Thoracic aorta (tissue), 2 donors: ENCODE results near the gene CARMIL1. TPM values are rescaled to one million over a fixed set of nuclear protein-coding genes. Genes with fewer than 3 reads are reported as not detected.

Experiments
- ATAC-seq: fragments of 150-250 bp; one replicate; pipeline ENCODE4 v1.8.0; 2017; ENCODE audit warnings: low read depth; ENCODE audit not compliant: insufficient number of reproducible peaks, low FRiP score
- DNase-seq: peaks from one replicate; pipeline ENCODE4 v3.0.0-alpha.2; 2020; ENCODE audit warnings: low spot score
- H3K27ac ChIP-seq, 2 donors: fragments of 200-600 bp; sonication (generic); 1 replicate in 1 of 2; 2 replicates in 1 of 2; pipeline ENCODE4 v1.5.1; 2016; ENCODE audit warnings: mild to moderate bottlenecking in 2 of 2, moderate library complexity in 2 of 2
- H3K27me3 ChIP-seq: fragments of 200-600 bp; sonication (generic); replicated peaks from 2 replicates; pipeline ENCODE4 v1.6.0; 2016; ENCODE audit warnings: mild to moderate bottlenecking; ENCODE audit not compliant: insufficient read depth
- H3K36me3 ChIP-seq: fragments of 200-600 bp; sonication (generic); one replicate; pipeline ENCODE4 v1.5.1; 2016
- H3K4me1 ChIP-seq, 2 donors: fragments of 200-600 bp; sonication (generic); 1 replicate in 1 of 2; 2 replicates in 1 of 2; pipeline versions ENCODE4 v1.5.1 to v1.6.0; 2016; ENCODE audit warnings: low read depth in 2 of 2, mild to moderate bottlenecking in 1 of 2; ENCODE audit not compliant: control insufficient read depth in 1 of 2
- H3K4me3 ChIP-seq: fragments of 200-600 bp; sonication (generic); 2 replicates; pipeline ENCODE4 v1.5.1; 2016; ENCODE audit warnings: mild to moderate bottlenecking
- H3K9me3 ChIP-seq: fragments of 200-600 bp; sonication (generic); 2 replicates; pipeline ENCODE4 v1.5.1; 2016
- total RNA-seq, 2 donors: library from RNA; depleted of rRNA; stranded (reverse); fragments of >200 nt; gene quantifications; one replicate each; pipeline versions ENCODE4 v1.1.0 to v1.2.3, GENCODE V29; 2016
- TF ChIP-seq, protein P1 (sequence below): fragments of 200-600 bp; sonication (generic); IDR thresholded peaks from one replicate; pipeline ENCODE4 v1.5.1; 2019; ENCODE audit warnings: antibody characterized with exemption

The CARMIL1 gene
- total RNA-seq, 2 donors from 2014 or later, result 60.4 to 63.0 TPM

DNA sequence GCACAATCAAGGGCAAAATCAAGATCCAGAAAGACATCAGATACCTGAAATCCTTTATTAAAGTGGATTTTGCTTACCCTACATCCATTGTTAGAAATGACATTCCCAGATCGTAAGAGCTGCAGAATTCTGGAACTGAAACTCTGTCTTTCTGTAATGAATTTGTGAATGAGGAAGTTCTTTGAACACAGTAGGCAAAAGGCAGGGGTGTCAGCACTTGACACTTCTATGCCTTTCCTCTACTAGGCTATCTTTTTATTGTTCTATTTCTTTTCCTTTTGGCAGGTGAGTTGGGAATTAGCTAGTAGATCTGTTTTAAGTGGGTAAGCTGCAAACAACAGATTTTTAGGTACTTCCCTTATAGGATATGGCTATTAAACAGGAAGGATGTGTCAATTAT, 126.3 kb downstream of the CARMIL1 start:
- TF ChIP-seq, protein P1, sequence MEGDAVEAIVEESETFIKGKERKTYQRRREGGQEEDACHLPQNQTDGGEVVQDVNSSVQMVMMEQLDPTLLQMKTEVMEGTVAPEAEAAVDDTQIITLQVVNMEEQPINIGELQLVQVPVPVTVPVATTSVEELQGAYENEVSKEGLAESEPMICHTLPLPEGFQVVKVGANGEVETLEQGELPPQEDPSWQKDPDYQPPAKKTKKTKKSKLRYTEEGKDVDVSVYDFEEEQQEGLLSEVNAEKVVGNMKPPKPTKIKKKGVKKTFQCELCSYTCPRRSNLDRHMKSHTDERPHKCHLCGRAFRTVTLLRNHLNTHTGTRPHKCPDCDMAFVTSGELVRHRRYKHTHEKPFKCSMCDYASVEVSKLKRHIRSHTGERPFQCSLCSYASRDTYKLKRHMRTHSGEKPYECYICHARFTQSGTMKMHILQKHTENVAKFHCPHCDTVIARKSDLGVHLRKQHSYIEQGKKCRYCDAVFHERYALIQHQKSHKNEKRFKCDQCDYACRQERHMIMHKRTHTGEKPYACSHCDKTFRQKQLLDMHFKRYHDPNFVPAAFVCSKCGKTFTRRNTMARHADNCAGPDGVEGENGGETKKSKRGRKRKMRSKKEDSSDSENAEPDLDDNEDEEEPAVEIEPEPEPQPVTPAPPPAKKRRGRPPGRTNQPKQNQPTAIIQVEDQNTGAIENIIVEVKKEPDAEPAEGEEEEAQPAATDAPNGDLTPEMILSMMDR, result no peak
- Histone ChIP-seq H3K9me3 (no peaks in the 10 kb centered on the region), H3K4me3 (peak overlapping the region; percentile 54), H3K36me3 (no peaks in the 10 kb centered on the region), H3K4me1 (peaks cover 23 to 61% of the 10 kb centered on the region in 2 donors), H3K27me3 (no peaks in the 10 kb centered on the region), H3K27ac (peak overlapping the region in 1 of 2 donors; percentile 39)
- no peak for ATAC-seq
- DNase-seq, result no peak

DNA sequence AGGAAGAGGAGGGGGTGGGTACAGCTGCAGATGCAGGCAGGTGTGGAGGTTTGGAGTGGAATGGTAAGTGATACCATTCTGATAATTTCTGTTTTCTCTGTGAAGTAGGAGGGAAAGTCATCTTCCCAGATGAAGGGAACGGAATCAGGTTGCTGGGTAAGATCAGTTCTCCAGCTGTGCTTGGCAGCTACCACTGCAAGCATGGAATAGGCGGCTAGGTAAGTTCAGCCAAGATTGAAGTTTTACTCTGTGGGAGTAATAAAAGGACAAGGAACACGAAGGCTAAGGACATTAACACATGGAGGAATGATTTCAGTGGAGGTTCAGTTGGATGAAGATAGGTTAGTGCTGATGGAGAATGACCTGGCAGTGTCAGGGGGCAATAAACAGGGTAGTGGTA, 128.3 kb downstream of the CARMIL1 start:
- H3K4me1 ChIP-seq, result peaks cover 41 to 81% of the 10 kb centered on the region in 2 donors
- H3K27ac ChIP-seq, result no peak overlapping the region
- H3K27me3 ChIP-seq, result no peaks in the 10 kb centered on the region
- no peak for ATAC-seq
- H3K9me3 ChIP-seq, result no peaks in the 10 kb centered on the region
- H3K4me3 ChIP-seq, result no peak overlapping the region
- TF ChIP-seq, protein P1, result no peak
- no peak for DNase-seq
- no peaks in the 10 kb centered on the region for H3K36me3 ChIP-seq

DNA sequence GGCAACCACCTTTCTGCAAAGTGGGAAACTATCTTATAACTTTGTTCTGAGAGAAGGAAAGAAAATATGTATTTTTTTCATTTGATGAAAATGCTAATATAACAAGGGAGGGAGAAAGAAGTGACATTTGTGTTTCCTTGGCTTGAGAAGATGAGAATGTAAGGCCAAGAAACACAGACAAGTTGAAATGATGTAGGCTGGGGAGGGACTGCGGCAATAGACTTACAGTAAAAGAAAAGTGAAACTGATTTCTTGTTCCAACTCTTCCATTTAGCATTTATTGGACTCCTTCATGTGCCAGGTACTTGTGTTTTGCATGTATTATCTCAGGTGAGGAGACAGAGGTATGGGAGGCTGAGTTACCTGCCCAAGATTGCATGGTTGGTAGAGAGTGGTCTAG, 130.9 kb downstream of the CARMIL1 start:
- DNase-seq (no peak), ATAC-seq (no peak)
- H3K27ac ChIP-seq, result peak overlapping the region; percentile 45 to 66
- H3K9me3 ChIP-seq, result no peaks in the 10 kb centered on the region
- no peaks in the 10 kb centered on the region for H3K27me3 ChIP-seq
- H3K4me3 ChIP-seq, result peak overlapping the region; percentile 49
- no peaks in the 10 kb centered on the region for H3K36me3 ChIP-seq
- TF ChIP-seq, protein P1, result no peak
- H3K4me1 ChIP-seq, result peaks cover 58 to 95% of the 10 kb centered on the region in 2 donors

DNA sequence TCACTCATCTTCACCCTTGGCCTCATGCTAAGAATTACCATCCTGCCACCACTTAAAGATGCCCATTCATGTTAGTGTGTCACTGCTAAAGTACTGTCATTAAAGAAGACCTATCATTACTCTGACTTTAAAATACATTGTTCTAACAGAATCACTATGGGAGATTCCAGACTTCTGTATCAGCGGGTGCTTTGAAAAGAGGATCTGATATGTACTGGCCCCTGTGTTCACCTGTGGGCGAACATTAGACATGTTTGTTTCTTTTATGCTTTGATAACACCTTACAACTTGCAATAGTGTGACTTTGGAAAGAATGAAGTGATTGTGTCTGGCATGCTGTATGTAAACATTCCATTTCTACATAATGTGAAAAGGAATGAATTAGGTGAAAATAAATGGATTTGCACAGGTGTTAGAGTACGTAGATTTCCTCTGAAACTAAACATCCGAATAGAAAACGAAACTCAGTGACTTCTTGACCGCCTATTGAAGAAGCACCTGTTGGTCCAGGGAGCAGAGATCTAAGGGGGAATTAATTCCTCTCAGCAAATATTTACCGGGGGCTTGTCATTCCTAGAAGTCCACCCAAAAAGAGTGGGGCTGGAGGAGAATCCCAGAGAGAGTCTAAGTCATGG, 132.3 kb downstream of the CARMIL1 start:
- Histone ChIP-seq H3K9me3 (no peaks in the 10 kb centered on the region), H3K4me3 (no peak overlapping the region), H3K36me3 (no peaks in the 10 kb centered on the region), H3K27me3 (no peaks in the 10 kb centered on the region), H3K4me1 (peaks cover 55 to 95% of the 10 kb centered on the region in 2 donors), H3K27ac (peak overlapping the region in 1 of 2 donors; percentile 45)
- DNase-seq (no peak), ATAC-seq (no peak)
- TF ChIP-seq, protein P1, result no peak

DNA sequence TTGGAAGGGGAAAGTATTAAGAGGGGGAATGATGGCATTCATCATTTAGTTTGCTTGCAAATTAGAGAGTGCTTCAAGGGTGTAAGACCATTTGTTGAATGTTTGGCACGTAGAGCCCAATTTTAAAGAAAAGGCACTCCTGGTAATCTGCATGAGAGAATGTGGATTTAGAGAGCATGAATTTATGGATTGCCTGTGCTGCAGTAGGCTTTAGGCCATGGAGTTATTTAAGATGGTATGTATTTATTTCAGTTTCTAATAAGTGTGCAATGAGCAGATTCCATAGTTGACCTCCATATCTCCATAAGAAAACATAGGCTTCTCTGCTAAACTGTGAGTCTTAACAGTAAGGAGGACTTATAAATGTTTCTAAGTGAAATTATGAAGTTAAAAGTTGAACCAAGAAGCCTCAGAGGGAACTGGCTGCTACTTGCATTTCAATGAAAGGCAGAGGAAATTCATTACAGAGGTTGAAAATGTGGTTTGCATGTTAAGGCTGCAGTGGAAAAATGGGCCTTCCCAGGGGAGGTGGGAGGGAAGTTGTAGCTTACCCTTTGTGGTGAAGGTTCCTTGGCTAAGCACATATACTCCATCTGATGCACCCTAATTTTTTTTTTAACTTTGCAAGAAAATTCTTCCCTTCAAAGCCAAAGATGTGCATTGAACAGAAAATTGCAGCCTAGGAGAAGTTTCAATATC, 134.2 kb downstream of the CARMIL1 start:
- no peak for ATAC-seq
- H3K4me1 ChIP-seq, result peaks cover 68 to 100% of the 10 kb centered on the region in 2 donors
- H3K27ac ChIP-seq, result peak overlapping the region in 1 of 2 donors; percentile 4
- no peak for DNase-seq
- no peaks in the 10 kb centered on the region for H3K9me3 ChIP-seq
- no peaks in the 10 kb centered on the region for H3K27me3 ChIP-seq
- TF ChIP-seq, protein P1, result no peak
- H3K36me3 ChIP-seq, result no peaks in the 10 kb centered on the region
- H3K4me3 ChIP-seq, result no peak overlapping the region
